Measurements from ENCODE around the gene IQSEC3.

The IQSEC3 gene

GRCh38 chr12:151579-151978 lies 85.0 kb downstream of the IQSEC3 start:
- H3K27ac ChIP-seq, result no peak overlapping the region
- TF ChIP-seq CTCF (conservative IDR thresholded peaks at IDR 0.05), result no peak
- no peak for TF ChIP-seq ZFX (IDR thresholded peaks at IDR 0.05)

- no peak overlapping the region for H3K27ac ChIP-seq
- TF ChIP-seq CTCF (conservative IDR thresholded peaks at IDR 0.05), result no peak
- no peak for TF ChIP-seq ZFX (IDR thresholded peaks at IDR 0.05)
Observed at GRCh38 chr12:152440-152839, 85.9 kb downstream of the IQSEC3 start.

- H3K27ac ChIP-seq, result no peak overlapping the region
- TF ChIP-seq CTCF (conservative IDR thresholded peaks at IDR 0.05) (peak; percentile 84), ZFX (IDR thresholded peaks at IDR 0.05) (no peak)
Observed at GRCh38 chr12:153080-153746, 86.6 kb downstream of the IQSEC3 start.

- TF ChIP-seq ZFX (IDR thresholded peaks at IDR 0.05), result no peak
- no peak for TF ChIP-seq CTCF (conservative IDR thresholded peaks at IDR 0.05)
- no peak overlapping the region for H3K27ac ChIP-seq
Observed at GRCh38 chr12:154058-154457, 87.5 kb downstream of the IQSEC3 start.

GRCh38 chr12:155006-155405 lies 88.4 kb downstream of the IQSEC3 start:
- TF ChIP-seq CTCF (conservative IDR thresholded peaks at IDR 0.05), result no peak
- no peak for TF ChIP-seq ZFX (IDR thresholded peaks at IDR 0.05)
- no peak overlapping the region for H3K27ac ChIP-seq

- H3K27ac ChIP-seq, result no peak overlapping the region
- TF ChIP-seq CTCF (conservative IDR thresholded peaks at IDR 0.05), result no peak
- no peak for TF ChIP-seq ZFX (IDR thresholded peaks at IDR 0.05)
Observed at GRCh38 chr12:155646-156045, 89.1 kb downstream of the IQSEC3 start.

- TF ChIP-seq ZFX (IDR thresholded peaks at IDR 0.05) (no peak), CTCF (conservative IDR thresholded peaks at IDR 0.05) (no peak)
- no peak overlapping the region for H3K27ac ChIP-seq
Observed at GRCh38 chr12:156945-157344, 90.4 kb downstream of the IQSEC3 start.
